Naive B cell (primary cell): ENCODE results near the gene OR11G2. TPM values are rescaled to one million over a fixed set of nuclear protein-coding genes. Genes with fewer than 3 reads are reported as not detected.
"Not testable (repeated sequence)": the region's sequence is repeated elsewhere in the genome, so short reads cannot be mapped to it uniquely, and the experiment has no call there.

Experiments
- ATAC-seq, 2 donors: fragments of 150-1000 bp; cut with Tn5 transposase; 2 replicates each; pipeline ENCODE4 v1.10.0; 2021; ENCODE audit warnings: low read depth in 2 of 2, mild to moderate bottlenecking in 2 of 2, moderate library complexity in 2 of 2
- DNase-seq: peaks from one replicate; pipeline ENCODE4 v3.0.0; 2022
- H3K27ac Mint-ChIP-seq, 6 donors: one replicate each; pipeline ENCODE4 v1.8.0; 2020 to 2022; ENCODE audit warnings: mild to moderate bottlenecking in 6 of 6, mixed read lengths in 6 of 6, moderate library complexity in 5 of 6, inconsistent platforms in 2 of 6
- H3K27me3 Mint-ChIP-seq, 3 donors: one replicate each; pipeline ENCODE4 v1.8.0; 2021 to 2022; ENCODE audit warnings: mixed read lengths in 3 of 3, mild to moderate bottlenecking in 1 of 3
- H3K36me3 Mint-ChIP-seq, 2 donors: one replicate each; pipeline ENCODE4 v1.8.0; 2020 to 2022; ENCODE audit warnings: mixed read lengths in 2 of 2, inconsistent platforms in 1 of 2, mild to moderate bottlenecking in 1 of 2
- H3K4me1 Mint-ChIP-seq, 3 donors: one replicate each; pipeline ENCODE4 v1.8.0; 2020 to 2022; ENCODE audit warnings: mixed read lengths in 3 of 3, inconsistent platforms in 1 of 3, mild to moderate bottlenecking in 1 of 3, moderate library complexity in 1 of 3
- H3K4me3 Mint-ChIP-seq, 8 donors: one replicate each; pipeline ENCODE4 v1.8.0; 2020 to 2022; ENCODE audit warnings: mild to moderate bottlenecking in 8 of 8, mixed read lengths in 8 of 8, moderate library complexity in 8 of 8, inconsistent platforms in 2 of 8
- H3K9me3 Mint-ChIP-seq, 7 donors: one replicate each; pipeline ENCODE4 v1.8.0; 2020 to 2022; ENCODE audit warnings: mixed read lengths in 7 of 7, mild to moderate bottlenecking in 5 of 7, inconsistent platforms in 2 of 7, moderate library complexity in 1 of 7
- polyA plus RNA-seq, 6 donors: library from polyadenylated mRNA; unstranded; fragments of 300-500 nt; fragmentation: Illumina TruSeq; gene quantifications; one replicate each; pipeline ENCODE4 v1.2.3, GENCODE V29; 2021; ENCODE audit warnings: low read depth in 6 of 6

OR11G2 gene
- polyA plus RNA-seq: not detected

- Mint-ChIP-seq H3K4me1 (no peaks in the 10 kb centered on the region), H3K9me3 (peaks cover 0 to under 1% (median 0%) of the 10 kb centered on the region in 7 donors), H3K4me3 (no peak within 1 kb of the TSS), H3K36me3 (no peaks in the 10 kb centered on the region), H3K27ac (no peak within 1 kb of the TSS), H3K27me3 (peaks cover 15 to 32% (median 21%) of the 10 kb centered on the region in 3 donors)
- no peak for DNase-seq
- ATAC-seq: no peak
Observed at GRCh38 chr14:20190596-20190995, at the start of gene OR11G2. Gene OR11G2, plus strand, starts transcription at chr14:20190896. Its CDS starts 6,542 bp downstream, at chr14:20197438.

- peaks cover 0 to 9% (median 0%) of the 10 kb centered on the region in 7 donors for H3K9me3 Mint-ChIP-seq
- no peaks in the 10 kb centered on the region for H3K36me3 Mint-ChIP-seq
- ATAC-seq (no peak), DNase-seq (no peak)
- no peak overlapping the region for H3K4me3 Mint-ChIP-seq
- no peaks in the 10 kb centered on the region for H3K4me1 Mint-ChIP-seq
- no peak overlapping the region for H3K27ac Mint-ChIP-seq
- H3K27me3 Mint-ChIP-seq: peaks cover 10 to 24% (median 22%) of the 10 kb centered on the region in 3 donors
Observed at GRCh38 chr14:20143911-20144310, 46.8 kb upstream of the OR11G2 start.

- H3K27ac Mint-ChIP-seq: no peak overlapping the region
- ATAC-seq (no peak), DNase-seq (no peak)
- H3K4me3 Mint-ChIP-seq: no peak overlapping the region
- H3K9me3 Mint-ChIP-seq: peaks cover 0 to 11% (median 0%) of the 10 kb centered on the region in 7 donors
- no peaks in the 10 kb centered on the region for H3K4me1 Mint-ChIP-seq
- peaks cover 12 to 23% (median 20%) of the 10 kb centered on the region in 3 donors for H3K27me3 Mint-ChIP-seq
- no peaks in the 10 kb centered on the region for H3K36me3 Mint-ChIP-seq
Observed at GRCh38 chr14:20144820-20145219, 45.9 kb upstream of the OR11G2 start.

GRCh38 chr14:20164462-20164861 lies 26.2 kb upstream of the OR11G2 start:
- ATAC-seq: no peak
- no peak for DNase-seq
- H3K9me3 Mint-ChIP-seq: peaks cover 9 to 66% (median 35%) of the 10 kb centered on the region in 7 donors
- no peak overlapping the region for H3K4me3 Mint-ChIP-seq
- H3K27ac Mint-ChIP-seq: no peak overlapping the region
- H3K4me1 Mint-ChIP-seq: no peaks in the 10 kb centered on the region
- peaks cover 0 to 6% of the 10 kb centered on the region in 2 donors for H3K36me3 Mint-ChIP-seq
- peaks cover 0 to 6% (median 0%) of the 10 kb centered on the region in 3 donors for H3K27me3 Mint-ChIP-seq

- no peak for DNase-seq
- ATAC-seq: no peak
- Mint-ChIP-seq H3K27ac (no peak overlapping the region), H3K4me1 (no peaks in the 10 kb centered on the region), H3K4me3 (no peak overlapping the region), H3K27me3 (peaks cover 0 to 6% (median 0%) of the 10 kb centered on the region in 3 donors), H3K36me3 (peaks cover 0 to 6% of the 10 kb centered on the region in 2 donors), H3K9me3 (peaks cover 9 to 46% (median 32%) of the 10 kb centered on the region in 7 donors)
Observed at GRCh38 chr14:20167091-20167490, 23.6 kb upstream of the OR11G2 start.

- H3K36me3 Mint-ChIP-seq, H3K27ac Mint-ChIP-seq, H3K4me3 Mint-ChIP-seq, H3K4me1 Mint-ChIP-seq, DNase-seq, ATAC-seq, H3K27me3 Mint-ChIP-seq: not testable (repeated sequence)
- H3K9me3 Mint-ChIP-seq: peaks cover 0 to 19% (median 14%) of the 10 kb centered on the region in 7 donors
Observed at GRCh38 chr14:20169852-20170251, 20.8 kb upstream of the OR11G2 start.

GRCh38 chr14:20174205-20174604 lies 16.5 kb upstream of the OR11G2 start:
- DNase-seq, H3K4me3 Mint-ChIP-seq, H3K27me3 Mint-ChIP-seq, H3K36me3 Mint-ChIP-seq, H3K4me1 Mint-ChIP-seq, H3K9me3 Mint-ChIP-seq, H3K27ac Mint-ChIP-seq, ATAC-seq: not testable (repeated sequence)

GRCh38 chr14:20176330-20176729 lies 14.4 kb upstream of the OR11G2 start:
- no peak overlapping the region for H3K4me3 Mint-ChIP-seq
- H3K36me3 Mint-ChIP-seq: no peaks in the 10 kb centered on the region
- ATAC-seq (no peak), DNase-seq (no peak)
- peaks cover 0 to 6% (median 0%) of the 10 kb centered on the region in 7 donors for H3K9me3 Mint-ChIP-seq
- H3K27ac Mint-ChIP-seq: no peak overlapping the region
- H3K27me3 Mint-ChIP-seq: peaks cover 0 to 13% (median 0%) of the 10 kb centered on the region in 3 donors
- peaks cover 0 to 7% (median 3%) of the 10 kb centered on the region in 3 donors for H3K4me1 Mint-ChIP-seq

GRCh38 chr14:20177433-20177974 lies 13.2 kb upstream of the OR11G2 start:
- H3K4me1 Mint-ChIP-seq: peaks cover 0 to 7% (median 3%) of the 10 kb centered on the region in 3 donors
- ATAC-seq: no peak
- no peak overlapping the region for H3K4me3 Mint-ChIP-seq
- DNase-seq: no peak
- H3K27ac Mint-ChIP-seq: no peak overlapping the region
- H3K36me3 Mint-ChIP-seq: no peaks in the 10 kb centered on the region
- H3K27me3 Mint-ChIP-seq: peaks cover 0 to 13% (median 9%) of the 10 kb centered on the region in 3 donors
- H3K9me3 Mint-ChIP-seq: peaks cover 0 to 6% (median 0%) of the 10 kb centered on the region in 7 donors

- Mint-ChIP-seq H3K36me3 (no peaks in the 10 kb centered on the region), H3K4me3 (no peak overlapping the region), H3K9me3 (peaks cover 0 to 6% (median 0%) of the 10 kb centered on the region in 7 donors), H3K27ac (no peak overlapping the region), H3K4me1 (peaks cover 0 to 7% (median 3%) of the 10 kb centered on the region in 3 donors), H3K27me3 (peaks cover 0 to 18% (median 10%) of the 10 kb centered on the region in 3 donors)
- DNase-seq (no peak), ATAC-seq (no peak)
Observed at GRCh38 chr14:20179218-20179617, 11.5 kb upstream of the OR11G2 start.

- Mint-ChIP-seq H3K9me3 (peaks cover 0 to 6% (median 0%) of the 10 kb centered on the region in 7 donors), H3K27ac (peak overlapping the region in 1 of 6 donors; percentile 50), H3K4me3 (no peak overlapping the region), H3K36me3 (no peaks in the 10 kb centered on the region), H3K4me1 (peaks cover 0 to 7% (median 3%) of the 10 kb centered on the region in 3 donors), H3K27me3 (peaks cover 0 to 18% (median 10%) of the 10 kb centered on the region in 3 donors)
- ATAC-seq (no peak), DNase-seq (no peak)
Observed at GRCh38 chr14:20179880-20180279, 10.8 kb upstream of the OR11G2 start.

- peaks cover 0 to 6% (median 0%) of the 10 kb centered on the region in 7 donors for H3K9me3 Mint-ChIP-seq
- H3K27me3 Mint-ChIP-seq: peaks cover 4 to 20% (median 13%) of the 10 kb centered on the region in 3 donors
- no peak for ATAC-seq
Observed at GRCh38 chr14:20180486-20180885, 10.2 kb upstream of the OR11G2 start.

GRCh38 chr14:20184181-20184580 lies 6.5 kb upstream of the OR11G2 start:
- DNase-seq (no peak), ATAC-seq (no peak)
- peaks cover 0 to 6% (median 0%) of the 10 kb centered on the region in 7 donors for H3K9me3 Mint-ChIP-seq
- H3K36me3 Mint-ChIP-seq: no peaks in the 10 kb centered on the region
- H3K4me3 Mint-ChIP-seq: no peak overlapping the region
- H3K27me3 Mint-ChIP-seq: peaks cover 23 to 28% (median 26%) of the 10 kb centered on the region in 3 donors
- H3K27ac Mint-ChIP-seq: no peak overlapping the region
- H3K4me1 Mint-ChIP-seq: peaks cover 0 to 7% (median 3%) of the 10 kb centered on the region in 3 donors

More at GRCh38 chr14:20180486-20180885, 10.2 kb upstream of the OR11G2 start:
- no peak overlapping the region for H3K4me3 Mint-ChIP-seq
- no peaks in the 10 kb centered on the region for H3K36me3 Mint-ChIP-seq
- peaks cover 0 to 7% (median 3%) of the 10 kb centered on the region in 3 donors for H3K4me1 Mint-ChIP-seq
- DNase-seq: no peak
- no peak overlapping the region for H3K27ac Mint-ChIP-seq

- Mint-ChIP-seq H3K27me3 (peaks cover 13 to 30% (median 23%) of the 10 kb centered on the region in 3 donors), H3K27ac (no peak overlapping the region), H3K36me3 (no peaks in the 10 kb centered on the region), H3K4me3 (no peak overlapping the region), H3K4me1 (no peaks in the 10 kb centered on the region), H3K9me3 (no peaks in the 10 kb centered on the region)
- DNase-seq (no peak), ATAC-seq (no peak)
Observed at GRCh38 chr14:20191396-20191795, 700 bp downstream of the OR11G2 start.
